Stimulated activated CD8-positive, alpha-beta memory T cell treated with anti-CD3 and anti-CD28 coated beads, Interleukin-7, amount 100 ng/mL, for 48 hours (primary cell): ENCODE data around the gene PCDHA7.
"Not testable (repeated sequence)": the region's sequence is repeated elsewhere in the genome, so short reads cannot be mapped to it uniquely, and the experiment has no call there.

Experiments
- DNase-seq, 2 donors: peaks; one replicate each; pipeline ENCODE4 v3.0.0-alpha.2; 2020; ENCODE audit warnings: low read depth in 1 of 2; ENCODE audit errors: extremely low read depth in 1 of 2

The PCDHA7 gene

GRCh38 chr5:140857177-140857986, 23.3 kb downstream of the PCDHA7 start:
- DNase-seq = no peak

- no peak for DNase-seq
Observed at GRCh38 chr5:140857987-140858240, 23.8 kb downstream of the PCDHA7 start.

DNA sequence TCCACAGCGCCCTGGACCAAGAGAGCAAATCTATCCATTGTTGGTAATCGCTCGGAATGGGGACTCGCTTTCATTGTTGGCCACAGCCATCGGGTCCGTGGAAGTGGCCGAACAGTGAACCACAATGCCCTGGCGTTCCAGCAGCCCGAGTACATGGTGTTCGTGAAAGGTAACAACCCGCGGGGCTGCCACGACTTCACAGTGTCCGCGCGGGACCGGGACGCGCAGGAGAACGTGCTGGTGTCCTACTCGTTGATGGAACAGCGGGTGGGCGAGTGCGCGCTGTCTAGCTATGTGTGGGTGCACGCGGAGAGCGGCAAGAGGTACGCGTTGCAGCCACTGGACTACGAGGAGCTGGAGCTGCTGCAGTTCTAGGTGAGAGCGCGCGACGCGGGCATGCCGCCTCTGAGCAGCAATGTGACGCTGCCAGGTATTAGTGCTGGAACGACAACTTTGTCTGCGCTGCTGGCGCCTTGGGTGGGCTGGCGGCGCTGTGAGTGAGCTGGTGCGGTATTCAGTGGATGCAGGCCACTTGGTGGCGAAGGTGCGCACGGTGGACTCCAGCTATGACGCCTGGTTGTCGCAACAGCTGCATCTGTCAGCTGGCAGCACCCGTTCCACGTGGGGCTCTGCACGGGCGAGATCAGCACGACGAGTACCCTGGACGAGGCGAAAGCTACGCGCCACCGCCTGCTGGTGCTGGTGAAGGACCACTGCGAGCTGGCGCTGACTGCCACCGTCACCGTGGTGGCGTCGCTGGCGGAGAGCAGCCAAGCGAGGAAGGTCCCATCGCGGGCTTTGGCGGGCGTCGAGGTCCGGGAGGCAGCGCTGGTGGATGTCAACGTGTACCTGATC, 28.6 kb downstream of the PCDHA7 start:
- no peak for DNase-seq

DNA sequence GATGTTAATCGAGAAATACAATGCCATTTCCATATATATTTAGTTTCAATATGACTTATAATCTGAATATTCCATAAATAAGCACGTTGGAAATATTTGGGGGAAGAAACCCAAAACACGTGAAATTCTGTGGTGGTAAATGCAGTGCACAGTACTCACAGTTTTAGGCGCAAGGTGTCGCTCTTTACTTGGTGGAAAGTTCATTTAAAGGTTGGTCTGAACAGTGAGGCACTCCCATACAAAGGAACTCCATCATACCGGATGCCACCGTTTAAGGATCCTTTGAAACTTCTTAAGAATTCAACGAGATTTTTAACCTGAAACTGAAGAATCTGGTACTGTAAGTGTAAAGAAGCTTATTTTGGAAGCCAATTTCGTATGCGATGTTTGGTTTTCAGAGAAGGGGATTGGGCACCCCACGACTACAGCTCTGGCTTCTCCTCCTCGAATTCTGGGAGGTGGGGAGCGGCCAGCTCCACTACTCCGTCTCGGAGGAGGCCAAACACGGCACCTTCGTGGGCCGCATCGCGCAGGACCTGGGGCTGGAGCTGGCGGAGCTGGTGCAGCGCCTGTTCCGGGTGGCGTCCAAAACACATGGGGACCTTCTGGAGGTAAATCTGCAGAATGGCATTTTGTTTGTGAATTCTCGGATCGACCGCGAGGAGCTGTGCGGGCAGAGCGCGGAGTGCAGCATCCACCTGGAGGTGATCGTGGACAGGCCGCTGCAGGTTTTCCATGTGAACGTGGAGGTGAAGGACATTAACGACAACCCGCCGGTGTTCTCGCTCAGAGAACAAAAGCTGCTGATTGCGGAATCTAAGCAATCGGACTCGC, 34.9 kb downstream of the PCDHA7 start, which contains the start of gene PCDHA11:
TSS of gene PCDHA11 (plus strand) at position 237 of the 834 bp plus-strand sequence. CDS start at position 384, 147 bp downstream.
- DNase-seq = no peak

- no peak for DNase-seq
Observed at GRCh38 chr5:140869555-140869886, 35.5 kb downstream of the PCDHA7 start.

GRCh38 chr5:140870221-140871201, 36.4 kb downstream of the PCDHA7 start:
- DNase-seq = no peak

GRCh38 chr5:140875085-140876065, 41.3 kb downstream of the PCDHA7 start, which contains the start of gene PCDHA12:
TSS of gene PCDHA12 (plus strand) at chr5:140875308. CDS start at chr5:140875473, 165 bp downstream.
- no peak for DNase-seq

GRCh38 chr5:140876541-140877261, 42.6 kb downstream of the PCDHA7 start:
- not testable (repeated sequence) for DNase-seq

DNA sequence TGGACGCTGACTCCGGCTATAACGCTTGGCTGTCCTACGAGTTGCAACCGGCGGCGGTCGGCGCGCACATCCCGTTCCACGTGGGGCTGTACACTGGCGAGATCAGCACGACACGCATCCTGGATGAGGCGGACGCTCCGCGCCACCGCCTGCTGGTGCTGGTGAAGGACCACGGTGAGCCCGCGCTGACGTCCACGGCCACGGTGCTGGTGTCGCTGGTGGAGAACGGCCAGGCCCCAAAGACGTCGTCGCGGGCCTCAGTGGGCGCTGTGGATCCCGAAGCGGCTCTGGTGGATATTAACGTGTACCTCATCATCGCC, 43.2 kb downstream of the PCDHA7 start:
- no peak for DNase-seq

GRCh38 chr5:140881889-140882590, 48.0 kb downstream of the PCDHA7 start, which contains the start of gene PCDHA13:
TSS of gene PCDHA13 (plus strand) at chr5:140882124. CDS start at chr5:140882269, 145 bp downstream.
- no peak for DNase-seq

GRCh38 chr5:140882591-140882899, 48.5 kb downstream of the PCDHA7 start:
- no peak for DNase-seq

- DNase-seq = no peak
Observed at GRCh38 chr5:140883373-140883772, 49.3 kb downstream of the PCDHA7 start.

DNA sequence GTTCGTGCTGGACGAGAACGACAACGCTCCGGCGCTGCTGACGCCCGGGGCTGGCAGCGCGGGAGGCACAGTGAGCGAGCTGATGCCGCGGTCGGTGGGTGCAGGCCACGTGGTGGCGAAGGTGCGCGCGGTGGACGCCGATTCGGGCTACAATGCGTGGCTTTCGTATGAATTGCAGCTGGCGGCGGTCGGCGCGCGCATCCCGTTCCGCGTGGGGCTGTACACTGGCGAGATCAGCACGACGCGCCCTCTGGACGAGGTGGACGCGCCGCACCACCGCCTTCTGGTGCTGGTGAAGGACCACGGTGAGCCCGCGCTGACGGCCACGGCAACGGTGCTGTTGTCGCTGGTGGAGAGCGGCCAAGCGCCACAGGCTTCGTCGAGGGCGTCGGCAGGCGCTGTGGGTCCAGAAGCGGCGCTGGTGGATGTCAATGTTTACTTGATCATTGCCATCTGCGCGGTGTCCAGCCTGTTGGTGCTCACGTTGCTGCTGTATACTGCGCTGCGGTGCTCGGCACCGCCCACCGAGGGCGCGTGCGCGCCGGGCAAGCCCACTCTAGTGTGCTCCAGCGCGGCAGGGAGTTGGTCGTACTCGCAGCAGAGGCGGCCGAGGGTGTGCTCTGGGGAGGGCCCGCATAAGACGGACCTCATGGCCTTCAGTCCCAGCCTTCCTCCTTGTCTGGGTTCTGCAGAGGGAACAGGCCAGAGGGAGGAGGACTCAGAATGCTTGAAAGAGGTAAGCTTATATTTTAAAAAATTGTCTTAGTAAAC, 50.0 kb downstream of the PCDHA7 start:
- no peak for DNase-seq
